Natural killer cell (primary cell): ENCODE data around the gene FBXO38. TPM values are rescaled to one million over a fixed set of nuclear protein-coding genes. Genes with fewer than 3 reads are reported as not detected.
A peak's percentile ranks its signal among the peaks of the same experiment; 100 is the strongest.

Experiments used
- ATAC-seq, 3 donors: fragments of 150-1000 bp in 2 of 3; fragments of 200-7000 bp in 1 of 3; cut with Tn5 transposase; 1 replicate in 1 of 3; 2 replicates in 2 of 3; pipeline ENCODE4 v1.10.0; 2021; ENCODE audit warnings: mild to moderate bottlenecking in 2 of 3, moderate library complexity in 2 of 3
- DNase-seq, 2 donors: peaks; one replicate each; pipeline versions ENCODE4 v3.0.0 to v3.0.0-alpha.2; 2013 to 2021; ENCODE audit warnings: mixed read lengths in 1 of 2
- H3K27ac ChIP-seq: one replicate; pipeline ENCODE4 v1.5.1; 2013; ENCODE audit warnings: mild to moderate bottlenecking, low read length
- H3K27me3 ChIP-seq: one replicate; pipeline ENCODE4 v1.6.1; 2013; ENCODE audit warnings: low read length; ENCODE audit not compliant: control insufficient read depth, insufficient read depth
- H3K36me3 ChIP-seq: one replicate; pipeline ENCODE4 v1.6.1; 2013; ENCODE audit warnings: low read length; ENCODE audit not compliant: control insufficient read depth, insufficient read depth
- H3K4me1 ChIP-seq: one replicate; pipeline ENCODE4 v1.6.1; 2013; ENCODE audit warnings: low read length; ENCODE audit not compliant: control insufficient read depth, insufficient read depth
- H3K4me3 ChIP-seq: one replicate; pipeline ENCODE4 v1.5.1; 2013; ENCODE audit warnings: low read length
- H3K9me3 ChIP-seq: one replicate; pipeline ENCODE4 v1.6.1; 2013; ENCODE audit warnings: low read length; ENCODE audit not compliant: control insufficient read depth, insufficient read depth
- H3K27ac Mint-ChIP-seq, 2 donors: one replicate each; pipeline ENCODE4 v1.8.0; 2022; ENCODE audit warnings: mild to moderate bottlenecking in 2 of 2, mixed read lengths in 2 of 2, moderate library complexity in 1 of 2
- H3K27me3 Mint-ChIP-seq, 2 donors: one replicate each; pipeline ENCODE4 v1.8.0; 2022; ENCODE audit warnings: low read depth in 2 of 2, mixed read lengths in 2 of 2
- H3K36me3 Mint-ChIP-seq: one replicate; pipeline ENCODE4 v1.8.0; 2022; ENCODE audit warnings: mixed read lengths
- H3K4me1 Mint-ChIP-seq, 2 donors: one replicate each; pipeline ENCODE4 v1.8.0; 2022; ENCODE audit warnings: mixed read lengths in 2 of 2
- H3K4me3 Mint-ChIP-seq: one replicate; pipeline ENCODE4 v1.8.0; 2022; ENCODE audit warnings: mild to moderate bottlenecking, moderate library complexity, mixed read lengths
- H3K9me3 Mint-ChIP-seq, 2 donors: one replicate each; pipeline ENCODE4 v1.8.0; 2022; ENCODE audit warnings: mixed read lengths in 2 of 2
- CTCF ChIP-seq: fragments of 200-600 bp; IDR thresholded peaks from one replicate; pipeline ENCODE4 v1.8.0; 2022; ENCODE audit warnings: antibody characterized with exemption
- WGBS: methylation state at CpG from one replicate; pipeline ENCODE4 v1.1.7; 2013; ENCODE audit warnings: missing lambda C conversion rate; ENCODE audit not compliant: insufficient coverage; 5-methylcytosine and 5-hydroxymethylcytosine counted together
- intact Hi-C: fragments of 100-400 bp; cut with micrococcal nuclease; formaldehyde crosslinking; loops from one replicate; pipeline ENCODE4 v1.14.2; 2022
- total RNA-seq, 4 donors: library from RNA; stranded (reverse); fragments of 120-200 nt in 1 of 4; gene quantifications; one replicate each; pipeline versions ENCODE4 v1.2.3 to v1.2.4, GENCODE V29; 2013 to 2022

The FBXO38 gene
- total RNA-seq, 3 donors from 2014 or later (not counting 1 experiment from before 2014, with no cell fraction given), result 55.2 to 76.6 (median 65.1) TPM

- peaks cover 8% of the 10 kb centered on the region for H3K4me1 ChIP-seq
- H3K27ac Mint-ChIP-seq, result peak overlapping the region; percentile 95 to 96
- intact Hi-C loops, result loop anchor here (5.0 kb wide), 1 partner anchor 964 kb away; the partner anchor contains the start of gene GRPEL2
- DNase-seq (no peak), ATAC-seq (no peak)
- H3K36me3 Mint-ChIP-seq, result peaks cover 6% of the 10 kb centered on the region
- H3K36me3 ChIP-seq, result no peaks in the 10 kb centered on the region
- no peaks in the 10 kb centered on the region for H3K9me3 ChIP-seq
- H3K27me3 ChIP-seq, result no peaks in the 10 kb centered on the region
- peaks cover 0 to 3% of the 10 kb centered on the region in 2 donors for H3K27me3 Mint-ChIP-seq
- peak overlapping the region; percentile 90 for H3K4me3 Mint-ChIP-seq
- no peaks in the 10 kb centered on the region for H3K9me3 Mint-ChIP-seq
- H3K4me3 ChIP-seq, result peak overlapping the region; percentile 93
- no peak for TF ChIP-seq CTCF
- 97% methylated on average over 2 of the region's 4 CpGs for WGBS
- H3K27ac ChIP-seq, result peak overlapping the region; percentile 97
- H3K4me1 Mint-ChIP-seq, result peaks cover 37 to 48% of the 10 kb centered on the region in 2 donors
These were observed 797 bp upstream of the FBXO38 start for GRCh38 chr5:148382961-148383360.

- no peak for TF ChIP-seq CTCF
- peak in 2 of 3 donors; percentile 3 to 11 for ATAC-seq
- intact Hi-C loops, result loop anchor here (5.0 kb wide), 1 partner anchor 963 kb away; the partner anchor contains the start of gene GRPEL2
These were observed 601 bp downstream of the FBXO38 start for GRCh38 chr5:148384380-148384737.

GRCh38 chr5:148385094-148385493, 1.3 kb downstream of the FBXO38 start:
- H3K4me3 Mint-ChIP-seq, result peak overlapping the region; percentile 90
- no peaks in the 10 kb centered on the region for H3K9me3 Mint-ChIP-seq
- H3K36me3 Mint-ChIP-seq, result no peaks in the 10 kb centered on the region
- peaks cover 44 to 56% of the 10 kb centered on the region in 2 donors for H3K4me1 Mint-ChIP-seq
- Histone ChIP-seq H3K27ac (peak overlapping the region; percentile 97), H3K36me3 (peaks cover 4% of the 10 kb centered on the region), H3K27me3 (no peaks in the 10 kb centered on the region), H3K4me3 (no peak overlapping the region), H3K9me3 (no peaks in the 10 kb centered on the region), H3K4me1 (peaks cover 8% of the 10 kb centered on the region)
- intact Hi-C loops, result no loop called here
- H3K27me3 Mint-ChIP-seq, result peaks cover 0 to 3% of the 10 kb centered on the region in 2 donors
- no peak for TF ChIP-seq CTCF
- WGBS, result no CpG with 5 or more reads among the region's 1 CpG
- ATAC-seq, result no peak
- no peak for DNase-seq
- peak overlapping the region; percentile 95 to 96 for H3K27ac Mint-ChIP-seq

More at GRCh38 chr5:148384380-148384737, 601 bp downstream of the FBXO38 start:
- no peak for DNase-seq
- WGBS, result 3% methylated on average over 5 of the region's 6 CpGs
- H3K4me1 ChIP-seq, result peaks cover 8% of the 10 kb centered on the region
- H3K9me3 Mint-ChIP-seq, result no peaks in the 10 kb centered on the region
- H3K36me3 ChIP-seq, result peaks cover 4% of the 10 kb centered on the region
- no peaks in the 10 kb centered on the region for H3K27me3 ChIP-seq
- peak overlapping the region; percentile 95 to 96 for H3K27ac Mint-ChIP-seq
- H3K4me3 ChIP-seq, result peak overlapping the region; percentile 93
- H3K27ac ChIP-seq, result peak overlapping the region; percentile 97
- peaks cover 0 to 3% of the 10 kb centered on the region in 2 donors for H3K27me3 Mint-ChIP-seq
- H3K9me3 ChIP-seq, result no peaks in the 10 kb centered on the region
- peaks cover 44 to 56% of the 10 kb centered on the region in 2 donors for H3K4me1 Mint-ChIP-seq
- H3K36me3 Mint-ChIP-seq, result no peaks in the 10 kb centered on the region
- peak overlapping the region; percentile 90 for H3K4me3 Mint-ChIP-seq

- Histone ChIP-seq H3K27me3 (no peaks in the 10 kb centered on the region), H3K9me3 (no peaks in the 10 kb centered on the region), H3K4me1 (peaks cover 8% of the 10 kb centered on the region), H3K27ac (no peak overlapping the region), H3K36me3 (peaks cover 5% of the 10 kb centered on the region), H3K4me3 (no peak overlapping the region)
- Mint-ChIP-seq H3K9me3 (no peaks in the 10 kb centered on the region), H3K4me1 (peaks cover 52 to 63% of the 10 kb centered on the region in 2 donors), H3K4me3 (peak overlapping the region; percentile 90), H3K27ac (peak overlapping the region; percentile 95 to 96), H3K36me3 (no peaks in the 10 kb centered on the region), H3K27me3 (no peaks in the 10 kb centered on the region)
- intact Hi-C loops, result no loop called here
- no peak for ATAC-seq
- TF ChIP-seq CTCF, result no peak
- 94% methylated on average over 1 of the region's 1 CpG for WGBS
- DNase-seq, result no peak
These were observed 2.3 kb downstream of the FBXO38 start for GRCh38 chr5:148386041-148386440.
